HCT116 (cell line): ENCODE results near the gene PCK2.
"Not testable (repeated sequence)": the region's sequence is repeated elsewhere in the genome, so short reads cannot be mapped to it uniquely, and the experiment has no call there.

Experiments used
- ATF3 ChIP-seq: IDR thresholded peaks from 2 replicates; pipeline ENCODE4 v1.6.1; 2012
- CTCF ChIP-seq, 3 experiments: fragments of 200-600 bp in 1 of 3; sonication (generic) in 1 of 3; IDR thresholded peaks in 2 of 3; conservative IDR thresholded peaks in 1 of 3; 2 replicates each; pipeline ENCODE4 v1.5.1; 2012 to 2017; ENCODE audit warnings: low read depth in 2 of 3, low read length in 2 of 3, antibody characterized with exemption in 1 of 3, borderline replicate concordance in 1 of 3, control low read depth in 1 of 3, mild to moderate bottlenecking in 1 of 3, mixed read lengths in 1 of 3, mixed run types in 1 of 3, moderate library complexity in 1 of 3; ENCODE audit not compliant: insufficient read depth in 1 of 3
- EGR1 ChIP-seq: IDR thresholded peaks from 2 replicates; pipeline ENCODE4 v1.6.1; 2012; ENCODE audit warnings: low read depth
- EZH2 ChIP-seq: fragments of 200-600 bp; sonication (generic); IDR thresholded peaks from 2 replicates; pipeline ENCODE4 v1.6.1; 2017; ENCODE audit warnings: antibody characterized with exemption, mixed run types
- EZH2phosphoT487 ChIP-seq: fragments of 200-600 bp; IDR thresholded peaks from 2 replicates; pipeline ENCODE4 v1.6.1; 2018; ENCODE audit warnings: antibody characterized with exemption, borderline replicate concordance
- FOSL1 ChIP-seq: IDR thresholded peaks from 2 replicates; pipeline ENCODE4 v1.6.1; 2012; ENCODE audit warnings: low read depth
- MAX ChIP-seq: IDR thresholded peaks from 2 replicates; pipeline ENCODE4 v1.6.1; 2012
- POLR2A ChIP-seq: IDR thresholded peaks from 2 replicates; pipeline ENCODE4 v1.7.0; 2011; ENCODE audit warnings: borderline replicate concordance; ENCODE audit not compliant: insufficient read depth, insufficient read length; ENCODE audit errors: extremely low read depth
- POLR2AphosphoS5 ChIP-seq: IDR thresholded peaks from 2 replicates; pipeline ENCODE4 v1.6.1; 2011; ENCODE audit warnings: mild to moderate bottlenecking, low read depth, low read length, moderate library complexity
- RAD21 ChIP-seq: IDR thresholded peaks from 2 replicates; pipeline ENCODE4 v1.6.1; 2012; ENCODE audit warnings: low read depth, mild to moderate bottlenecking
- YY1 ChIP-seq: IDR thresholded peaks from 2 replicates; pipeline ENCODE4 v1.6.1; 2011; ENCODE audit warnings: low read length, low read depth, moderate library complexity, mild to moderate bottlenecking; ENCODE audit not compliant: insufficient replicate concordance; ENCODE audit errors: extremely low read depth
- ZNF274 ChIP-seq: fragments of 200-500 bp; sonication (Bioruptor generic); IDR thresholded peaks from 2 replicates; pipeline ENCODE4 v1.6.1; 2014; ENCODE audit warnings: mild to moderate bottlenecking, low read depth, low read length, inconsistent platforms

GRCh38 chr14:24049002-24049401 lies 45.1 kb upstream of the PCK2 start:
- not testable (repeated sequence) for TF ChIP-seq CTCF (IDR thresholded peaks at IDR 0.05 in 2 of 3, conservative IDR thresholded peaks at IDR 0.05 in 1 of 3; ENCODE audit: borderline replicate concordance in 1 of 3, insufficient read depth in 1 of 3, low read depth in 2 of 3, low read length in 2 of 3); MAX; EZH2; POLR2AphosphoS5; YY1; POLR2A; ZNF274; ATF3; RAD21; FOSL1; EZH2phosphoT487; EGR1
